GM12878 (cell line): Measurements from ENCODE around the gene NFKB2. TPM values are rescaled to one million over a fixed set of nuclear protein-coding genes. Genes with fewer than 3 reads are reported as not detected.

Experiments used
- BCL11A ChIP-seq: IDR thresholded peaks from 2 replicates; pipeline ENCODE4 v1.6.1; 2011; ENCODE audit warnings: low read depth, low read length
- CUX1 ChIP-seq: IDR thresholded peaks from 2 replicates; pipeline ENCODE4 v1.6.1; 2012; ENCODE audit warnings: improper control_type of control experiment, low read depth, low read length; ENCODE audit not compliant: insufficient replicate concordance
- E2F8 ChIP-seq: fragments of 450-650 bp; IDR thresholded peaks from 2 replicates; pipeline ENCODE4 v1.6.1; 2018; ENCODE audit warnings: mild to moderate bottlenecking, low read depth, moderate library complexity; ENCODE audit not compliant: partially characterized antibody
- HDAC2 ChIP-seq: fragments of 200-600 bp; sonication (generic); IDR thresholded peaks from 2 replicates; pipeline ENCODE4 v1.6.1; 2017
- HSF1 ChIP-seq: fragments of 150-350 bp; IDR thresholded peaks from 2 replicates; pipeline ENCODE4 v1.6.1; 2014; ENCODE audit warnings: mild to moderate bottlenecking, low read depth, low read length
- MLLT1 ChIP-seq: fragments of 450-650 bp; IDR thresholded peaks from 2 replicates; pipeline ENCODE4 v1.6.1; 2016; ENCODE audit warnings: mild to moderate bottlenecking
- MTA3 ChIP-seq: IDR thresholded peaks from 2 replicates; pipeline ENCODE4 v1.6.1; 2012; ENCODE audit warnings: low read length, inconsistent platforms, borderline replicate concordance
- MXI1 ChIP-seq: fragments of 150-350 bp; IDR thresholded peaks from 2 replicates; pipeline ENCODE4 v1.6.1; 2011; ENCODE audit warnings: low read depth, mild to moderate bottlenecking, inconsistent platforms, low read length, improper control_type of control experiment
- NFYA ChIP-seq: IDR thresholded peaks from 2 replicates; pipeline ENCODE4 v1.6.1; 2011; ENCODE audit warnings: low read depth, mild to moderate bottlenecking, low read length, improper control_type of control experiment, borderline replicate concordance
- RAD21 ChIP-seq: IDR thresholded peaks from 2 replicates; pipeline ENCODE4 v1.6.1; 2011; ENCODE audit warnings: mild to moderate bottlenecking, low read depth, low read length, moderate library complexity; ENCODE audit not compliant: insufficient read depth
- RBBP5 ChIP-seq: fragments of 200-600 bp; sonication (generic); conservative IDR thresholded peaks from 2 replicates; pipeline ENCODE4 v1.6.1; 2016
- TCF7 ChIP-seq: IDR thresholded peaks from 2 replicates; pipeline ENCODE4 v1.6.1; 2014; ENCODE audit warnings: antibody characterized with exemption, borderline replicate concordance
- ZBTB11 ChIP-seq: fragments of 450-650 bp; formaldehyde crosslinking; IDR thresholded peaks from 2 replicates; pipeline ENCODE4 v1.5.0; 2022; ENCODE audit warnings: mild to moderate bottlenecking, missing genetic modification characterization
- polyA plus RNA-seq, 11 experiments: library from polyadenylated mRNA; depleted of rRNA in 4 of 11; unstranded in 6 of 11; stranded (reverse) in 5 of 11; fragments of >200 nt; fragmentation: Nextera tagmentation in 4 of 11; fragmentation: Illumina TruSeq in 1 of 11; extraction: Ambion mirVana in 4 of 11; extraction: Trizol in 1 of 11; gene quantifications; 1 replicate in 1 of 11; 2 replicates in 10 of 11; pipeline versions ENCODE4 v1.2.1 to v1.2.3, GENCODE V29; 2011 to 2016; ENCODE audit warnings: inconsistent platforms in 2 of 11, missing spikeins in 2 of 11, low read depth in 1 of 11
- total RNA-seq, 4 experiments: library from RNA; depleted of rRNA in 3 of 4; stranded (reverse); fragments of >200 nt in 3 of 4; fragmentation: Illumina TruSeq in 1 of 4; extraction: Trizol in 1 of 4; gene quantifications; 2 replicates each; pipeline versions ENCODE4 v1.2.1 to v1.2.3, GENCODE V29; 2013 to 2021

Gene NFKB2
- total and polyA plus RNA-seq, 10 of the 15 experiments (the other 5 are each of a cell fraction or from before 2014, with no cell fraction given) = 0.56 to 144 (median 49.4) TPM

- peak; percentile 83 for TF ChIP-seq MLLT1
- no peak for TF ChIP-seq RBBP5
- TF ChIP-seq HDAC2 = no peak
- TF ChIP-seq BCL11A = no peak
- peak; percentile 13; the same call in 1 of the 2 replicates for TF ChIP-seq HSF1
- TF ChIP-seq ZBTB11 (CRISPR knock-in tag) = 0 out of 2 replicates have a peak, but pooled peaks have one; percentile 16
- TF ChIP-seq TCF7 = peak; percentile 96
- no peak for TF ChIP-seq RAD21
- TF ChIP-seq CUX1 = no peak
- TF ChIP-seq MXI1 = 0 out of 2 replicates have a peak, but pooled peaks have one; percentile 16
- TF ChIP-seq NFYA = no peak
- no peak for TF ChIP-seq MTA3
- no peak for TF ChIP-seq E2F8
These were observed 36.9 kb downstream of the NFKB2 start, which contains the start of gene CUEDC2 (continued) for GRCh38 chr10:102432162-102432950.
